ENCODE data around the gene NDUFA8.
"Not testable (repeated sequence)": the region's sequence is repeated elsewhere in the genome, so short reads cannot be mapped to it uniquely, and the experiment has no call there.

NDUFA8 gene

GRCh38 chr9:122118343-122119165 lies 41.0 kb downstream of the NDUFA8 start:
- H3K4me3 ChIP-seq (ENCODE audit: low read depth in 1 of 2, low read length in 2 of 2) = no peak overlapping the region
- H3K9ac ChIP-seq (ENCODE audit: low read length) = no peak overlapping the region
- no peaks in the 10 kb centered on the region for H3K4me1 ChIP-seq (ENCODE audit: insufficient read depth, low read length)
- no peaks in the 10 kb centered on the region for H3K9me3 ChIP-seq (ENCODE audit: low read length)
- no peaks in the 10 kb centered on the region for H3K27me3 ChIP-seq (ENCODE audit: control insufficient read depth in 1 of 2, insufficient read depth in 2 of 2, low read length in 2 of 2)
- no peaks in the 10 kb centered on the region for H3K36me3 ChIP-seq (ENCODE audit: insufficient read depth, low read length)
- H3K27ac ChIP-seq (ENCODE audit: low read depth, low read length) = no peak overlapping the region

- H3K4me1 ChIP-seq (ENCODE audit: insufficient read depth, low read length); H3K9me3 ChIP-seq (ENCODE audit: low read length); H3K27me3 ChIP-seq (ENCODE audit: control insufficient read depth in 1 of 2, insufficient read depth in 2 of 2, low read length in 2 of 2); H3K4me3 ChIP-seq (ENCODE audit: low read depth in 1 of 2, low read length in 2 of 2); H3K36me3 ChIP-seq (ENCODE audit: insufficient read depth, low read length); H3K27ac ChIP-seq (ENCODE audit: low read depth, low read length); H3K9ac ChIP-seq (ENCODE audit: low read length): not testable (repeated sequence)
Observed at GRCh38 chr9:122117241-122117640, 42.3 kb downstream of the NDUFA8 start.

GRCh38 chr9:122116448-122117173 lies 43.0 kb downstream of the NDUFA8 start:
- H3K4me1 ChIP-seq (ENCODE audit: insufficient read depth, low read length) = no peaks in the 10 kb centered on the region
- H3K9me3 ChIP-seq (ENCODE audit: low read length) = no peaks in the 10 kb centered on the region
- H3K27me3 ChIP-seq (ENCODE audit: control insufficient read depth in 1 of 2, insufficient read depth in 2 of 2, low read length in 2 of 2) = no peaks in the 10 kb centered on the region
- H3K9ac ChIP-seq (ENCODE audit: low read length) = no peak overlapping the region
- no peak overlapping the region for H3K27ac ChIP-seq (ENCODE audit: low read depth, low read length)
- no peak overlapping the region for H3K4me3 ChIP-seq (ENCODE audit: low read depth in 1 of 2, low read length in 2 of 2)
- H3K36me3 ChIP-seq (ENCODE audit: insufficient read depth, low read length) = no peaks in the 10 kb centered on the region

GRCh38 chr9:122116040-122116439 lies 43.5 kb downstream of the NDUFA8 start:
- Histone ChIP-seq H3K4me3 (ENCODE audit: low read depth in 1 of 2, low read length in 2 of 2) (no peak overlapping the region), H3K27me3 (ENCODE audit: control insufficient read depth in 1 of 2, insufficient read depth in 2 of 2, low read length in 2 of 2) (no peaks in the 10 kb centered on the region), H3K36me3 (ENCODE audit: insufficient read depth, low read length) (no peaks in the 10 kb centered on the region), H3K4me1 (ENCODE audit: insufficient read depth, low read length) (no peaks in the 10 kb centered on the region), H3K27ac (ENCODE audit: low read depth, low read length) (no peak overlapping the region), H3K9ac (ENCODE audit: low read length) (no peak overlapping the region), H3K9me3 (ENCODE audit: low read length) (no peaks in the 10 kb centered on the region)

GRCh38 chr9:122115176-122116035 lies 44.2 kb downstream of the NDUFA8 start:
- Histone ChIP-seq H3K27me3 (ENCODE audit: control insufficient read depth in 1 of 2, insufficient read depth in 2 of 2, low read length in 2 of 2) (no peaks in the 10 kb centered on the region), H3K4me3 (ENCODE audit: low read depth in 1 of 2, low read length in 2 of 2) (no peak overlapping the region), H3K9ac (ENCODE audit: low read length) (no peak overlapping the region), H3K36me3 (ENCODE audit: insufficient read depth, low read length) (no peaks in the 10 kb centered on the region), H3K4me1 (ENCODE audit: insufficient read depth, low read length) (no peaks in the 10 kb centered on the region), H3K27ac (ENCODE audit: low read depth, low read length) (no peak overlapping the region), H3K9me3 (ENCODE audit: low read length) (no peaks in the 10 kb centered on the region)

- H3K4me1 ChIP-seq (ENCODE audit: insufficient read depth, low read length) = peaks cover 3% of the 10 kb centered on the region
- no peaks in the 10 kb centered on the region for H3K27me3 ChIP-seq (ENCODE audit: control insufficient read depth in 1 of 2, insufficient read depth in 2 of 2, low read length in 2 of 2)
- H3K9ac ChIP-seq (ENCODE audit: low read length) = no peak overlapping the region
- no peaks in the 10 kb centered on the region for H3K36me3 ChIP-seq (ENCODE audit: insufficient read depth, low read length)
- no peaks in the 10 kb centered on the region for H3K9me3 ChIP-seq (ENCODE audit: low read length)
- H3K4me3 ChIP-seq (ENCODE audit: low read depth in 1 of 2, low read length in 2 of 2) = no peak overlapping the region
- no peak overlapping the region for H3K27ac ChIP-seq (ENCODE audit: low read depth, low read length)
Observed at GRCh38 chr9:122113574-122113973, 46.0 kb downstream of the NDUFA8 start.

GRCh38 chr9:122112238-122112637 lies 47.3 kb downstream of the NDUFA8 start:
- Histone ChIP-seq H3K27me3 (ENCODE audit: control insufficient read depth in 1 of 2, insufficient read depth in 2 of 2, low read length in 2 of 2) (no peaks in the 10 kb centered on the region), H3K9ac (ENCODE audit: low read length) (no peak overlapping the region), H3K27ac (ENCODE audit: low read depth, low read length) (no peak overlapping the region), H3K4me1 (ENCODE audit: insufficient read depth, low read length) (peaks cover 16% of the 10 kb centered on the region), H3K4me3 (ENCODE audit: low read depth in 1 of 2, low read length in 2 of 2) (no peak overlapping the region), H3K36me3 (ENCODE audit: insufficient read depth, low read length) (no peaks in the 10 kb centered on the region), H3K9me3 (ENCODE audit: low read length) (no peaks in the 10 kb centered on the region)

GRCh38 chr9:122111413-122112085 lies 48.0 kb downstream of the NDUFA8 start:
- no peaks in the 10 kb centered on the region for H3K9me3 ChIP-seq (ENCODE audit: low read length)
- no peak overlapping the region for H3K4me3 ChIP-seq (ENCODE audit: low read depth in 1 of 2, low read length in 2 of 2)
- H3K4me1 ChIP-seq (ENCODE audit: insufficient read depth, low read length) = peaks cover 23% of the 10 kb centered on the region
- no peak overlapping the region for H3K27ac ChIP-seq (ENCODE audit: low read depth, low read length)
- H3K27me3 ChIP-seq (ENCODE audit: control insufficient read depth in 1 of 2, insufficient read depth in 2 of 2, low read length in 2 of 2) = no peaks in the 10 kb centered on the region
- no peaks in the 10 kb centered on the region for H3K36me3 ChIP-seq (ENCODE audit: insufficient read depth, low read length)
- H3K9ac ChIP-seq (ENCODE audit: low read length) = no peak overlapping the region

- Histone ChIP-seq H3K36me3 (ENCODE audit: insufficient read depth, low read length) (no peaks in the 10 kb centered on the region), H3K9me3 (ENCODE audit: low read length) (no peaks in the 10 kb centered on the region), H3K4me3 (ENCODE audit: low read depth in 1 of 2, low read length in 2 of 2) (no peak overlapping the region), H3K4me1 (ENCODE audit: insufficient read depth, low read length) (peaks cover 28% of the 10 kb centered on the region), H3K27ac (ENCODE audit: low read depth, low read length) (no peak overlapping the region), H3K27me3 (ENCODE audit: control insufficient read depth in 1 of 2, insufficient read depth in 2 of 2, low read length in 2 of 2) (no peaks in the 10 kb centered on the region), H3K9ac (ENCODE audit: low read length) (no peak overlapping the region)
Observed at GRCh38 chr9:122110100-122110833, 49.3 kb downstream of the NDUFA8 start.

GRCh38 chr9:122109035-122109813 lies 50.4 kb downstream of the NDUFA8 start:
- Histone ChIP-seq H3K36me3 (ENCODE audit: insufficient read depth, low read length) (no peaks in the 10 kb centered on the region), H3K9ac (ENCODE audit: low read length) (no peak overlapping the region), H3K27ac (ENCODE audit: low read depth, low read length) (no peak overlapping the region), H3K9me3 (ENCODE audit: low read length) (peaks cover 2% of the 10 kb centered on the region), H3K27me3 (ENCODE audit: control insufficient read depth in 1 of 2, insufficient read depth in 2 of 2, low read length in 2 of 2) (no peaks in the 10 kb centered on the region), H3K4me3 (ENCODE audit: low read depth in 1 of 2, low read length in 2 of 2) (no peak overlapping the region), H3K4me1 (ENCODE audit: insufficient read depth, low read length) (peaks cover 28% of the 10 kb centered on the region)
